GM12801 (cell line): Measurements from ENCODE around the gene ITGA6.

Source experiments
- CTCF ChIP-seq: IDR thresholded peaks from one replicate; pipeline ENCODE4 v1.5.1; 2011; ENCODE audit warnings: control low read depth; ENCODE audit not compliant: insufficient read length; ENCODE audit errors: extremely low read depth

The ITGA6 gene

GRCh38 chr2:172484253-172484652, 56.9 kb downstream of the ITGA6 start:
- no peak for TF ChIP-seq CTCF

- TF ChIP-seq CTCF: no peak
Observed at GRCh38 chr2:172484706-172485105, 57.3 kb downstream of the ITGA6 start.

GRCh38 chr2:172488556-172488955, 61.2 kb downstream of the ITGA6 start:
- no peak for TF ChIP-seq CTCF

- TF ChIP-seq CTCF: no peak
Observed at GRCh38 chr2:172489681-172490080, 62.3 kb downstream of the ITGA6 start.

GRCh38 chr2:172496160-172496608, 68.8 kb downstream of the ITGA6 start:
- TF ChIP-seq CTCF: no peak

GRCh38 chr2:172507199-172507598, 79.8 kb downstream of the ITGA6 start:
- no peak for TF ChIP-seq CTCF

- TF ChIP-seq CTCF: no peak
Observed at GRCh38 chr2:172510088-172510487, 82.7 kb downstream of the ITGA6 start.

- no peak for TF ChIP-seq CTCF
Observed at GRCh38 chr2:172510548-172510947, 83.2 kb downstream of the ITGA6 start.
